HCT116 (cell line): Measurements from ENCODE around the gene SDC3.

Source experiments
- ATF3 ChIP-seq: IDR thresholded peaks from 2 replicates; pipeline ENCODE4 v1.6.1; 2012
- EZH2 ChIP-seq: fragments of 200-600 bp; sonication (generic); IDR thresholded peaks from 2 replicates; pipeline ENCODE4 v1.6.1; 2017; ENCODE audit warnings: antibody characterized with exemption, mixed run types
- POLR2A ChIP-seq: IDR thresholded peaks from 2 replicates; pipeline ENCODE4 v1.7.0; 2011; ENCODE audit warnings: borderline replicate concordance; ENCODE audit not compliant: insufficient read depth, insufficient read length; ENCODE audit errors: extremely low read depth
- POLR2AphosphoS5 ChIP-seq: IDR thresholded peaks from 2 replicates; pipeline ENCODE4 v1.6.1; 2011; ENCODE audit warnings: mild to moderate bottlenecking, low read depth, low read length, moderate library complexity
- REST ChIP-seq: IDR thresholded peaks from 2 replicates; pipeline ENCODE4 v1.6.1; 2012; ENCODE audit warnings: low read depth
- SIN3A ChIP-seq: IDR thresholded peaks from 2 replicates; pipeline ENCODE4 v1.6.1; 2012; ENCODE audit warnings: low read depth
- SP1 ChIP-seq: IDR thresholded peaks from 2 replicates; pipeline ENCODE4 v1.6.1; 2012; ENCODE audit warnings: low read depth
- YY1 ChIP-seq: IDR thresholded peaks from 2 replicates; pipeline ENCODE4 v1.6.1; 2011; ENCODE audit warnings: low read length, low read depth, moderate library complexity, mild to moderate bottlenecking; ENCODE audit not compliant: insufficient replicate concordance; ENCODE audit errors: extremely low read depth
- TF ChIP-seq, protein P1 (sequence below), 3 experiments: fragments of 200-600 bp in 1 of 3; sonication (generic) in 1 of 3; IDR thresholded peaks in 2 of 3; conservative IDR thresholded peaks in 1 of 3; 2 replicates each; pipeline ENCODE4 v1.5.1; 2012 to 2017; ENCODE audit warnings: low read depth in 2 of 3, low read length in 2 of 3, antibody characterized with exemption in 1 of 3, borderline replicate concordance in 1 of 3, control low read depth in 1 of 3, mild to moderate bottlenecking in 1 of 3, mixed read lengths in 1 of 3, mixed run types in 1 of 3, moderate library complexity in 1 of 3; ENCODE audit not compliant: insufficient read depth in 1 of 3
- TF ChIP-seq, protein P2 (sequence below): IDR thresholded peaks from 2 replicates; pipeline ENCODE4 v1.6.1; 2012

- TF ChIP-seq, protein P1, sequence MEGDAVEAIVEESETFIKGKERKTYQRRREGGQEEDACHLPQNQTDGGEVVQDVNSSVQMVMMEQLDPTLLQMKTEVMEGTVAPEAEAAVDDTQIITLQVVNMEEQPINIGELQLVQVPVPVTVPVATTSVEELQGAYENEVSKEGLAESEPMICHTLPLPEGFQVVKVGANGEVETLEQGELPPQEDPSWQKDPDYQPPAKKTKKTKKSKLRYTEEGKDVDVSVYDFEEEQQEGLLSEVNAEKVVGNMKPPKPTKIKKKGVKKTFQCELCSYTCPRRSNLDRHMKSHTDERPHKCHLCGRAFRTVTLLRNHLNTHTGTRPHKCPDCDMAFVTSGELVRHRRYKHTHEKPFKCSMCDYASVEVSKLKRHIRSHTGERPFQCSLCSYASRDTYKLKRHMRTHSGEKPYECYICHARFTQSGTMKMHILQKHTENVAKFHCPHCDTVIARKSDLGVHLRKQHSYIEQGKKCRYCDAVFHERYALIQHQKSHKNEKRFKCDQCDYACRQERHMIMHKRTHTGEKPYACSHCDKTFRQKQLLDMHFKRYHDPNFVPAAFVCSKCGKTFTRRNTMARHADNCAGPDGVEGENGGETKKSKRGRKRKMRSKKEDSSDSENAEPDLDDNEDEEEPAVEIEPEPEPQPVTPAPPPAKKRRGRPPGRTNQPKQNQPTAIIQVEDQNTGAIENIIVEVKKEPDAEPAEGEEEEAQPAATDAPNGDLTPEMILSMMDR (IDR thresholded peaks at IDR 0.05 in 2 of 3, conservative IDR thresholded peaks at IDR 0.05 in 1 of 3; ENCODE audit: borderline replicate concordance in 1 of 3, insufficient read depth in 1 of 3, low read depth in 2 of 3, low read length in 2 of 3), result no peak
- TF ChIP-seq POLR2AphosphoS5 (no peak), EZH2 (no peak), SIN3A (no peak), SP1 (no peak), POLR2A (no peak), ATF3 (no peak), YY1 (no peak), REST (no peak)
- TF ChIP-seq, protein P2, sequence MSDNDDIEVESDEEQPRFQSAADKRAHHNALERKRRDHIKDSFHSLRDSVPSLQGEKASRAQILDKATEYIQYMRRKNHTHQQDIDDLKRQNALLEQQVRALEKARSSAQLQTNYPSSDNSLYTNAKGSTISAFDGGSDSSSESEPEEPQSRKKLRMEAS, result no peak
Measured at GRCh38 chr1:30898031-30898815, 10.3 kb downstream of the SDC3 start.
